Inflammatory macrophage (primary cell): ENCODE results near the gene MYO16.

Source experiments
- DNase-seq, 2 donors: peaks; one replicate each; pipeline ENCODE4 v3.0.0-alpha.2; 2020 to 2022

MYO16 gene

GRCh38 chr13:109254274-109254673 lies 624.9 kb downstream of the MYO16 start:
- no peak for DNase-seq

DNA sequence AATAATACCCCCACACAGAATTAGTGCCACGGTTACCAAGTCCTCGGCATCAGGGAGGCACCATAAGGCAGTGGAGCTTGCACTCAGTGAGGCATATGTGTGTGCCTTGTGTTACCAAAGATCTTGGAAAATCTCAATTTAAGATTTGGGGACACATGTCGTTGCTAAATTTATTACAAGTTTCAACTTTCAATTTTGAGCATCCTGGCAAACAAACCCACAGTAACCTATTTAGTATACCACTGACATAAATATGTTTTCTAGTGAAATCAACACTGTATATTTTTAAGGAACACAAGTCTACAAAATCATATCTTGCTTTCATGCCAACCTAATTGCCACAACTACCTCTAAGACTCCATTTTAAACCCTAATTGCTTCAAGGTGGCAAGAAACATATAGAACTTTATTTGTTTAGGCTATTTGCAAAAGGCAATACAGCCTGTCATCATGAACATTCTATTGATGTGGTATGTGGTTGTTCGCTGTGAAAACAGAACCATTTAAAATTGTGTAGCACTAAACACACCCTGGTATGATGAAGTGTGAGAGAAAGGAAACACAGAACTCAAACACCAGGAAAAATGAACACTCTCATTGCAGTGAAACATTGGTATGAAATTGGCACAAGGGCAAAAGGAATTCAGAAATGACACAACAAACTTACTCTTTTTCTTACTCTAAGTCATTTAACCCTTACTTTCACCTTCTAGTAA lies 625.9 kb downstream of the MYO16 start:
- DNase-seq: no peak

GRCh38 chr13:109256866-109257760 lies 627.7 kb downstream of the MYO16 start:
- no peak for DNase-seq
